ENCODE measurements around the gene TRRAP. TPM values are rescaled to one million over a fixed set of nuclear protein-coding genes. Genes with fewer than 3 reads are reported as not detected.

The TRRAP gene
- total and polyA plus RNA-seq, 2 of the 8 experiments (the other 6 are each of a cell fraction or from before 2014, with no cell fraction given): 21.7 to 48.6 TPM

- TF ChIP-seq TAF7 (optimal IDR thresholded peaks at IDR 0.05; ENCODE audit: borderline replicate concordance, low read depth, low read length) (no peak), BCL11A (IDR thresholded peaks at IDR 0.05; ENCODE audit: low read depth in 2 of 2, low read length in 2 of 2) (no peak), USF2 (IDR thresholded peaks at IDR 0.05; ENCODE audit: low read length) (no peak), RAD21 (IDR thresholded peaks at IDR 0.05 in 1 of 2, conservative IDR thresholded peaks at IDR 0.05 in 1 of 2; ENCODE audit: low read depth in 2 of 2, low read length in 2 of 2) (no peak), GABPA (IDR thresholded peaks at IDR 0.05; ENCODE audit: borderline replicate concordance, insufficient read depth, low read length) (no peak)
Measured at GRCh38 chr7:98892609-98893008, 14.3 kb downstream of the TRRAP start (continued).

Data from H1 (cell line).